ENCODE data around the gene EPHA3. TPM values are rescaled to one million over a fixed set of nuclear protein-coding genes. Genes with fewer than 3 reads are reported as not detected.

Gene EPHA3
- total RNA-seq, 1 donor from 2014 or later, result 0.17 TPM

DNA sequence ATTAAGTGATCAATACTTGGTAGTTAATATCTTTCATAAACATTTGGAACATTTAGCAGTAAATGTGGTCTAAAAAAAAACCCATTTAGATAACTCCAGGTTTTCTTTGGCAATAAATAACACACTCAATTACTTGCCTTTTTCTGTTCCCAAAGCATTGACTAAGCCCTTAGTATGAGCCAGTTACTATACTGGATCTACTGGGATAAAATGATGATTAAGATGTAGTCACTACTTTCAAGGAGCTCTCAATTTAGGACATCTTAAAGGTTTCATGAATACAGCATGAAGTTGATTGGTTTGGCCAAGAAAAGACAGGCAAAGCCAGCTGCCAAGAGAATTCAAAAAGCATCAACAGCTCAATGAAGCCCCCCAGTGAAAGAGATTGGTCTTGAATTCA is 250.9 kb downstream of the EPHA3 start:
- H3K36me3 Mint-ChIP-seq (ENCODE audit: insufficient read depth), result no peaks in the 10 kb centered on the region
- no peak overlapping the region for H3K4me3 Mint-ChIP-seq (ENCODE audit: low read depth)
- DNase-seq (ENCODE audit: low spot score, unreplicated experiment), result no peak
- H3K27ac Mint-ChIP-seq, result no peak overlapping the region
- no peaks in the 10 kb centered on the region for H3K4me1 Mint-ChIP-seq (ENCODE audit: low read depth)
- TF ChIP-seq, protein P1, sequence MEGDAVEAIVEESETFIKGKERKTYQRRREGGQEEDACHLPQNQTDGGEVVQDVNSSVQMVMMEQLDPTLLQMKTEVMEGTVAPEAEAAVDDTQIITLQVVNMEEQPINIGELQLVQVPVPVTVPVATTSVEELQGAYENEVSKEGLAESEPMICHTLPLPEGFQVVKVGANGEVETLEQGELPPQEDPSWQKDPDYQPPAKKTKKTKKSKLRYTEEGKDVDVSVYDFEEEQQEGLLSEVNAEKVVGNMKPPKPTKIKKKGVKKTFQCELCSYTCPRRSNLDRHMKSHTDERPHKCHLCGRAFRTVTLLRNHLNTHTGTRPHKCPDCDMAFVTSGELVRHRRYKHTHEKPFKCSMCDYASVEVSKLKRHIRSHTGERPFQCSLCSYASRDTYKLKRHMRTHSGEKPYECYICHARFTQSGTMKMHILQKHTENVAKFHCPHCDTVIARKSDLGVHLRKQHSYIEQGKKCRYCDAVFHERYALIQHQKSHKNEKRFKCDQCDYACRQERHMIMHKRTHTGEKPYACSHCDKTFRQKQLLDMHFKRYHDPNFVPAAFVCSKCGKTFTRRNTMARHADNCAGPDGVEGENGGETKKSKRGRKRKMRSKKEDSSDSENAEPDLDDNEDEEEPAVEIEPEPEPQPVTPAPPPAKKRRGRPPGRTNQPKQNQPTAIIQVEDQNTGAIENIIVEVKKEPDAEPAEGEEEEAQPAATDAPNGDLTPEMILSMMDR (IDR thresholded peaks at IDR 0.05; ENCODE audit: unreplicated experiment), result no peak
- peaks cover 4% of the 10 kb centered on the region for H3K9me3 Mint-ChIP-seq (ENCODE audit: low read depth)
- H3K27me3 Mint-ChIP-seq, result no peaks in the 10 kb centered on the region

DNA sequence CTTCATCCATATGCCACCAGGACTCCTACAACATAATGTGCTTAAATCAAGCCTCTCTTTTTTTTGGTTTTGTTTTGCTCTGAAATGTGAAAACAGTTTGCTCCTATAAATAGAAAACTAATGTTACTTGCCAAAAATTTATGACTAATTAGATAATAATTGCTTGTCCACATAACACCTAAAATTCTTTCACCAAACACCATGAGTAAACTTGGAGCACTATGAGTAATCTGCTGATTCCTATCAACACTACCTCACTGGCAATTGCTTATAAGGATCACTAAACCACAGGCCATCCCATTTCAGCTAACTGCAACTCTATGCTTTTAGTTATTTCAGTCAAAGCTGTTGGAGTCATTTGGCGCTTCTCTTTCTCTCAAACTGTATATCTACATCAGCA is 252.7 kb downstream of the EPHA3 start:
- Mint-ChIP-seq H3K4me3 (ENCODE audit: low read depth) (no peak overlapping the region), H3K27me3 (no peaks in the 10 kb centered on the region), H3K36me3 (ENCODE audit: insufficient read depth) (no peaks in the 10 kb centered on the region), H3K27ac (no peak overlapping the region), H3K9me3 (ENCODE audit: low read depth) (peaks cover 4% of the 10 kb centered on the region), H3K4me1 (ENCODE audit: low read depth) (no peaks in the 10 kb centered on the region)
- no peak for DNase-seq (ENCODE audit: low spot score, unreplicated experiment)
- TF ChIP-seq, protein P1 (IDR thresholded peaks at IDR 0.05; ENCODE audit: unreplicated experiment), result no peak

DNA sequence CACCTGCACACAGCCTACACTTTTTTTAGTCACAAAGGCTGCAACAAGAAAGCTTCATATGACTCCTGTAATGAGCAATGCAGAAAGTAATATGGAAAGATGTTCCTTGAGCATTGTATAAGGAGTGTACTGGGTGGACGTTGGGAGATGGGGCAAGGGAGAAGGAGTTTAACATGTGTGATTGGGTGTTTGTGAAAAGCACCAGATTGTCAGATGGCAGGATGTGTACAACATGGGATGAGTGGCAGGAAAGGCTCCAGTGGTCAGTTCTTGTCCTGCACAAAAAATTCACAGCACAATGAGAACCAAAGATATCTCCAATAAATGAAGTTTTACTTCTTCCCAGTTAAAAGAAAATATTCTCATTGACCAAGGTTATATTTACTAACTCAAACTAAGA is 255.1 kb downstream of the EPHA3 start:
- TF ChIP-seq, protein P1 (IDR thresholded peaks at IDR 0.05; ENCODE audit: unreplicated experiment), result no peak
- DNase-seq (ENCODE audit: low spot score, unreplicated experiment), result no peak
- Mint-ChIP-seq H3K36me3 (ENCODE audit: insufficient read depth) (no peaks in the 10 kb centered on the region), H3K27me3 (no peaks in the 10 kb centered on the region), H3K9me3 (ENCODE audit: low read depth) (no peaks in the 10 kb centered on the region), H3K4me1 (ENCODE audit: low read depth) (no peaks in the 10 kb centered on the region), H3K4me3 (ENCODE audit: low read depth) (no peak overlapping the region), H3K27ac (no peak overlapping the region)

DNA sequence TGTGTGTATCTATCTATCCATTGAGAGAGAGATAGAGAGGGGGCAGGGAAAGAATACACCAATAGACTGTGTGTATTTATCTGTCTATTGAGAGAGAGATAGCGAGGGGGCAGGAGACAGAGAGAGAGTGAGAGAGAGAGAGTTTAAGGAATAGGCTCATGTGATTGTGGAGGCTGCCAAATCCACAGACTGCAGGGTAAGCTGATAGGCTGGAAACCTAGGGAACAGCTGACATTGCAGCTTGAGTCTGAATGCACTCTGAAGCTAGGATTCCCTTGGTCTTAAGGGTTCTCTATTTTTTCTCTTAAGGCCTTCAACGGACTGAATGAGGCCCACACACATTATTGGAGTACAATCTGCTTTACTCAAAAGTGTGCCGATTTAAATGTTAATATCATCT is 255.8 kb downstream of the EPHA3 start:
- Mint-ChIP-seq H3K27me3 (no peaks in the 10 kb centered on the region), H3K4me3 (ENCODE audit: low read depth) (no peak overlapping the region), H3K27ac (no peak overlapping the region), H3K36me3 (ENCODE audit: insufficient read depth) (no peaks in the 10 kb centered on the region), H3K4me1 (ENCODE audit: low read depth) (no peaks in the 10 kb centered on the region), H3K9me3 (ENCODE audit: low read depth) (no peaks in the 10 kb centered on the region)
- DNase-seq (ENCODE audit: low spot score, unreplicated experiment), result no peak
- TF ChIP-seq, protein P1 (IDR thresholded peaks at IDR 0.05; ENCODE audit: unreplicated experiment), result no peak

DNA sequence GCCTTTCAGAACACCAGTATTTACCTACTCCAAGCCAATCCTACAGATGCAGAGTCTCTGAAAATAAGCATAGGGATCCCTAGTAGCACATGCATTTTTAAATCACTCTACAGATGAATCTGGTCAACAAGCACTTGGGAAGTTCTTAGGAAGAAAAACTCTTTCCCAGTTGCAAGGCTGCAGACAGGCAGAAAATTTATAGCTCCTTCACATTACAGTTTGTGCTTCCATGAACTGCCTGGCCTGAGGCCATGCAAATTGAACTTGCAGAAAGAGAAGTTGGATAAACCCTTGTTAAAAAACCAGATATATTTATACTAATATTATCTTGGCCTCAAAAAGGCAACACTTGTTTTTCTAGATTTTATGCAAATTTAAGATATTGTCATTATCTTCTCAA is 256.9 kb downstream of the EPHA3 start:
- no peak overlapping the region for H3K4me3 Mint-ChIP-seq (ENCODE audit: low read depth)
- TF ChIP-seq, protein P1 (IDR thresholded peaks at IDR 0.05; ENCODE audit: unreplicated experiment), result no peak
- H3K9me3 Mint-ChIP-seq (ENCODE audit: low read depth), result peaks cover 3% of the 10 kb centered on the region

More for the DNA sequence above, 256.9 kb downstream of the EPHA3 start:
- Mint-ChIP-seq H3K27ac (no peak overlapping the region), H3K27me3 (no peaks in the 10 kb centered on the region), H3K4me1 (ENCODE audit: low read depth) (no peaks in the 10 kb centered on the region), H3K36me3 (ENCODE audit: insufficient read depth) (no peaks in the 10 kb centered on the region)
- DNase-seq (ENCODE audit: low spot score, unreplicated experiment), result no peak

Data from progenitor cell of endocrine pancreas (in vitro differentiated cells).